ENCODE data around the gene TUBB4B. TPM values are rescaled to one million over a fixed set of nuclear protein-coding genes. Genes with fewer than 3 reads are reported as not detected.
A peak's percentile ranks its signal among the peaks of the same experiment; 100 is the strongest.

The TUBB4B gene
- total RNA-seq = 191 TPM
- long read RNA-seq, transcript TUBB4B-201 (4 exons, 1,637 nt) = major isoform, 145 of 219 reads
- long read RNA-seq, partial matches to known transcripts = 71 of 219 reads
- long read RNA-seq, other reads (novel, unspliced or antisense) = 2 of 219 reads

DNA sequence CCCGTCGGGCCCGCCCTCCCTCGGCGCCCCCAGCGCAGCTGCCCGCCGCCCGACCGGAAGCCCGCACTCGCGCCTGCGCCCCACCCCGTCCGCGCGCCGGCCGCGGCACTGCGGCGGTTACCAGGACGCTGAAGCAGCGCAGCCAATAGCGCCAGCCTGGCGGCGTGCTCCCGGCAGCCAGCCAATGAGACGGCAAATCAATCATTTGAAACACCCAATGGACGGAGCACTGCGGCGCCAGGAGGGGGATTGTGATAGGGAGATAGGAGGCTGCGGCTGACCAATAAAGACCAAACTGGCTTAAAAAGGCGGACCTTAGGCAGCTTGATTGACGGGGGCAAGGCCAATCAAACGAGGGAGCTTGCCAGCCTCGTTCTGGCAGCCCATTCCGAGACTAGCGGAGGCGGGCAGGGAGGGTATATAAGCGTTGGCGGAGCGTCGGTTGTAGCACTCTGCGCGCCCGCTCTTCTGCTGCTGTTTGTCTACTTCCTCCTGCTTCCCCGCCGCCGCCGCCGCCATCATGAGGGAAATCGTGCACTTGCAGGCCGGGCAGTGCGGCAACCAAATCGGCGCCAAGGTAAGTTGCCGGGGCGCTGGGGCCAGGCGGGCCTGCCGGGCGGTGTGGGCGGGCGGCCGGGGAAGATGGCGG is at the start of gene TUBB4B:
Gene TUBB4B (plus strand): TSS at position 447 of the 649 bp plus-strand sequence. CDS start 74 bp downstream, at position 521.
- Histone ChIP-seq H3K27me3 (peaks cover under 1% of the 10 kb centered on the region), H3K4me3 (peak within 1 kb of the TSS; percentile 92), H3K36me3 (peaks cover 21% of the 10 kb centered on the region), H3K9me3 (no peaks in the 10 kb centered on the region), H3K4me1 (peaks cover 50% of the 10 kb centered on the region), H3K27ac (peak within 1 kb of the TSS; percentile 93)
- peak; percentile 99 for DNase-seq
- TF ChIP-seq, protein P1, sequence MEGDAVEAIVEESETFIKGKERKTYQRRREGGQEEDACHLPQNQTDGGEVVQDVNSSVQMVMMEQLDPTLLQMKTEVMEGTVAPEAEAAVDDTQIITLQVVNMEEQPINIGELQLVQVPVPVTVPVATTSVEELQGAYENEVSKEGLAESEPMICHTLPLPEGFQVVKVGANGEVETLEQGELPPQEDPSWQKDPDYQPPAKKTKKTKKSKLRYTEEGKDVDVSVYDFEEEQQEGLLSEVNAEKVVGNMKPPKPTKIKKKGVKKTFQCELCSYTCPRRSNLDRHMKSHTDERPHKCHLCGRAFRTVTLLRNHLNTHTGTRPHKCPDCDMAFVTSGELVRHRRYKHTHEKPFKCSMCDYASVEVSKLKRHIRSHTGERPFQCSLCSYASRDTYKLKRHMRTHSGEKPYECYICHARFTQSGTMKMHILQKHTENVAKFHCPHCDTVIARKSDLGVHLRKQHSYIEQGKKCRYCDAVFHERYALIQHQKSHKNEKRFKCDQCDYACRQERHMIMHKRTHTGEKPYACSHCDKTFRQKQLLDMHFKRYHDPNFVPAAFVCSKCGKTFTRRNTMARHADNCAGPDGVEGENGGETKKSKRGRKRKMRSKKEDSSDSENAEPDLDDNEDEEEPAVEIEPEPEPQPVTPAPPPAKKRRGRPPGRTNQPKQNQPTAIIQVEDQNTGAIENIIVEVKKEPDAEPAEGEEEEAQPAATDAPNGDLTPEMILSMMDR (IDR thresholded peaks at IDR 0.05) = no peak
- intact Hi-C loops (cut with DNase I) = no loop called here
- peak; percentile 87 for ATAC-seq

GRCh38 chr9:137191691-137192447 is 49.2 kb upstream of the TUBB4B start:
- no peak for DNase-seq
- H3K27me3 ChIP-seq = no peaks in the 10 kb centered on the region
- H3K27ac ChIP-seq = no peak overlapping the region
- intact Hi-C loops (cut with DNase I) = no loop called here
- TF ChIP-seq, protein P1 (IDR thresholded peaks at IDR 0.05) = no peak
- no peak overlapping the region for H3K4me3 ChIP-seq
- H3K36me3 ChIP-seq = peaks cover 28% of the 10 kb centered on the region
- H3K9me3 ChIP-seq = no peaks in the 10 kb centered on the region
- ATAC-seq = no peak
- peaks cover 34% of the 10 kb centered on the region for H3K4me1 ChIP-seq

DNA sequence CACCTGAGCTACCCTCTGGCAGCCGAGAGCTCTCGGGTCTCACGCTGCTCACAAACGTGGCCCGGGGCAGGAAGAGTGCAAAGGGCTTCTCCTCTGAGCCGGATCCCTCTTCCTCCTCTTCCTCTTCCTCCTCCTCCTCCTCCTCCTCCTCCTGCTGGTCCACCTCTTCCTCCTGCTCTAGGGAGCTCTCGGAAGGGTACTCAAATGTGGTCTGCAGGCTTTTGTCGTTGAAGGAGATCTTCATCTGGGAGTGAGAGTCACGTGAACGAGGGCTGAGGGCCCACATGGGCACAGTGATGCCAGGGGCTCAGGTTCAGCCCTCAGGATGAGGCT is 48.7 kb upstream of the TUBB4B start:
- Histone ChIP-seq H3K27ac (no peak overlapping the region), H3K4me3 (no peak overlapping the region), H3K27me3 (no peaks in the 10 kb centered on the region), H3K36me3 (peaks cover 24% of the 10 kb centered on the region), H3K9me3 (no peaks in the 10 kb centered on the region), H3K4me1 (peaks cover 29% of the 10 kb centered on the region)
- TF ChIP-seq, protein P1 (IDR thresholded peaks at IDR 0.05) = no peak
- DNase-seq (no peak), ATAC-seq (no peak)
- intact Hi-C loops (cut with DNase I) = no loop called here

DNA sequence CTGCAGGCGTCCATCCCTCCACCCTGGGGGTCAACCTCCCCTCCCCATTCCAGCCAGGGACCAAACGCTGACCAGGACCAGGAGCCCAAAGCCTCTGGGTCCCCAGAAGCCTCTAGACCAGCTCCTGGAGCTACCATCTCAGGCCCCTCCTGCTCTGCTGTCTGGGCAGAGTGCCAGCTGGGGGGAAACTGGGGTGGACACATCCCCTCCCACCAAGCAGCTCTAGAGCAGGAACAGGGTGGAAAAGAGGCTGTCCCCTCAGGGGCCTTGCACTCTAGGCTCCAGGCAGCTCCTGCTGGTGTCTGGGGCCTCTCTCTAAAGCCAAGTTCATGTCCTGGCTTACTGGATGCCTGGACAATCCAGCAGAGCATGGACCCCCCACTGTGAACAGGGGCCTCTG is 48.2 kb upstream of the TUBB4B start:
- ATAC-seq = no peak
- TF ChIP-seq, protein P1 (IDR thresholded peaks at IDR 0.05) = no peak
- no peaks in the 10 kb centered on the region for H3K27me3 ChIP-seq

DNA sequence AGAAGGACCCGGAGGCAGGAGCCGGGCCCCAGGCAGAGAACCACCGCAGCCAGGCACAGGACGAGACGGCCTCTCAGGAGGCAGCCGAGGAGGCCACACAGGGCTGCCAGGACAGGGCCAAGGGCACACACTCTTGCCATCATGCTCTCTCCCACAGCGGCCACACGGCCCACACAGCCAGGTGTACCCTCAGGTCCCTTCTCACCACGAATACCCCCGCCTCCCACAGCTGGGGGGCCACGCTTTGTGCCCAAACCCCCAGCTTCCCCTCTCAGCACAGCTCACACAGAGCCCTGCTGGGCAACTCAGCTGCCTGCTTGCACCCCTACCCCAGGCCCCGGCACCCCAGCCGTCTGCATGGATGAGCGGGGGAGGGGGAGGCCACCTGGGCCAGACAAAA is 47.3 kb upstream of the TUBB4B start:
- peaks cover 24% of the 10 kb centered on the region for H3K36me3 ChIP-seq
- DNase-seq (no peak), ATAC-seq (no peak)
- TF ChIP-seq, protein P1 (IDR thresholded peaks at IDR 0.05) = no peak
- no peak overlapping the region for H3K27ac ChIP-seq
- no peaks in the 10 kb centered on the region for H3K9me3 ChIP-seq
- H3K4me3 ChIP-seq = no peak overlapping the region
- intact Hi-C loops (cut with DNase I) = no loop called here
- peaks cover 30% of the 10 kb centered on the region for H3K4me1 ChIP-seq
- no peaks in the 10 kb centered on the region for H3K27me3 ChIP-seq

More for the DNA sequence above, 48.2 kb upstream of the TUBB4B start:
- Histone ChIP-seq H3K27ac (no peak overlapping the region), H3K36me3 (peaks cover 24% of the 10 kb centered on the region), H3K4me1 (peaks cover 25% of the 10 kb centered on the region), H3K9me3 (no peaks in the 10 kb centered on the region), H3K4me3 (no peak overlapping the region)
- intact Hi-C loops (cut with DNase I) = no loop called here
- no peak for DNase-seq
